Hypothalamus (tissue), 51 donors: ENCODE measurements around the gene NAGPA.

ENCODE experiments used
- DNase-seq, 51 donors: peaks; one replicate each; lab custom pipeline; 2025; lab: John Stamatoyannopoulos, UW

The NAGPA gene

DNA sequence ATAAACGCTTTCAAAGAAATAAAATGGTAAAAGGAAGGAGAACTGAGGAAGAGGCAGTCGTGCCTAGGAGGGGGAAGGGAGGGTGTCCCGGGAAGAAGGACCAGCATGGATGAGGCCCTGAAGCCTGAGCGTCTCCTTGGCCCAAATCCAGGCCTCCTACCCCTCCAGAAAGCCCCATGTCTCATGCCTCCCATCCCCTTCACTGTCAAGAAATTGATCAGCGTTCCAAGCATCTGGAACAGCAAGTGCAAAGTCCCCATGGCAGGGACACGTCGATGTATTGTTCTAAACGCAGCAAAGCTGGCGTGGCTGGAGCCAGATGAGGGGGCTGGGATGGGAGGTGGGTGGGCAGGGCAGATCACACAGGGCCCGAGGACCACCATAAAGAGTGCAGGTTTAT is 53.0 kb downstream of the NAGPA start:
- DNase-seq: no peak

GRCh38 chr16:4979736-4980660 is 53.7 kb downstream of the NAGPA start:
- no peak for DNase-seq

DNA sequence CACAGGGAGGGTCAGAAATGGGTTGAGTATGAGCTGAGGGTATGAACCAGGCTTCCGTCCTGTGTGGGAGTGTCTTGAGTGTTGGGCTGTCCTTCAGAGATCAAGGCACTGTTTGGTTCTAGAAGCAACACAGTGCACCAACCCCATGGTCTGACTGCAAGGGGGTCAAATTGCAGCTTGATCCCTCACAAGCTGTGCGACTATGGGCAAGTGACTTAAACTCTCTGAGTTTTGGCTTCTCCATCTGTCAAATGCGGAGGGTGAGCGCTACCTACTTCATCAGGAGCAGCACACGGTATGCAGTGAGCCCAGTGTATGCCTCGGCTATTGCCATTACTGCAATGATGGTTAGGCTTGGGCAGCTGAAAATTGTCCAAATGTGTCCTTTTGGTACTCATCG is 54.6 kb downstream of the NAGPA start:
- DNase-seq: no peak

DNA sequence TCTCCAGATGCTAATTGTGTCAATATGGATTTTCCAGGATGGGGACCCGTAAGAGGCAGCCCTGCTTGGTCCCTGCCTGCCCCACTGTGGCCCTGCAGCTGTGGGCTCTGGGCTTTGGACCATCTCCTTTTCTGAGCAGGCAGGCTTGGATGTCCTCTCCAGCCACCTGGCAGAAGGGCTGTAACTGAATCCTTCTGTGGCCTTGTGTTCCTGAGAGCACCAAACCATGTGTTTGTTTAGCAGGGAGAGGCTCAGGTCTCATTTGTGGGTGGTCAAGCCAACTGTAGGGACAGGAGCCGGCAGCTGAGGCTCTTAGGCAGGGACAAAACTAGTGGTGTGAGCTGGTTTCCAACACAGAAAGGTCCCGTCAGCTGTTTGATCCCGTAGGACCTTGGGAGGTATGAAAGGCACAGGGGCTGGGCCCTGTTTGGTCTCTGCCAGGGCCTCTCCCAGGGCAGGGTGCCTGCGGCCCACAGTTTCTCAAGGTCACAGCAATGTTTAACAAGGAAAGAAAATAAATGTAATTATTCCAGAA is 57.1 kb downstream of the NAGPA start:
- no peak for DNase-seq

DNA sequence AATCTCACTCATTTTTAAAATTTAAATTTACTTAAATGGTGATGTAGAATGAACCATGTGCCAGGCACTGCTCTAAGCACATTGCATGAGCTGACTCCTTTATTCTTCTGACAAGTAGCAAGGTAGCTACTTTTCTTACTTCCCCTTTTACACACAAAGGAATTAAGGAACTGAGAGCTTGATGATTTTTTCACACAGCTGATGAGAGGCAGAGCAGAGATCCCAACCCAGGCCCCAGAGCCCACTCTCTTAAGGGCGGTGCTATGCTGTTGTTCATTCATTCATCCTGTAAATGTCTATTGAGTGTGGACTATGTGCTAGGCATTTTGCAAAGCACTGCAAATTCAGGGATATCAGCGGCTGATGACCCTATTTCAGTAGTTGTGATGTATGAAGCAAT is 57.7 kb downstream of the NAGPA start:
- no peak for DNase-seq
